ENCODE data around the gene SIPA1L3.
A peak's percentile ranks its signal among the peaks of the same experiment; 100 is the strongest.

Gene SIPA1L3

DNA sequence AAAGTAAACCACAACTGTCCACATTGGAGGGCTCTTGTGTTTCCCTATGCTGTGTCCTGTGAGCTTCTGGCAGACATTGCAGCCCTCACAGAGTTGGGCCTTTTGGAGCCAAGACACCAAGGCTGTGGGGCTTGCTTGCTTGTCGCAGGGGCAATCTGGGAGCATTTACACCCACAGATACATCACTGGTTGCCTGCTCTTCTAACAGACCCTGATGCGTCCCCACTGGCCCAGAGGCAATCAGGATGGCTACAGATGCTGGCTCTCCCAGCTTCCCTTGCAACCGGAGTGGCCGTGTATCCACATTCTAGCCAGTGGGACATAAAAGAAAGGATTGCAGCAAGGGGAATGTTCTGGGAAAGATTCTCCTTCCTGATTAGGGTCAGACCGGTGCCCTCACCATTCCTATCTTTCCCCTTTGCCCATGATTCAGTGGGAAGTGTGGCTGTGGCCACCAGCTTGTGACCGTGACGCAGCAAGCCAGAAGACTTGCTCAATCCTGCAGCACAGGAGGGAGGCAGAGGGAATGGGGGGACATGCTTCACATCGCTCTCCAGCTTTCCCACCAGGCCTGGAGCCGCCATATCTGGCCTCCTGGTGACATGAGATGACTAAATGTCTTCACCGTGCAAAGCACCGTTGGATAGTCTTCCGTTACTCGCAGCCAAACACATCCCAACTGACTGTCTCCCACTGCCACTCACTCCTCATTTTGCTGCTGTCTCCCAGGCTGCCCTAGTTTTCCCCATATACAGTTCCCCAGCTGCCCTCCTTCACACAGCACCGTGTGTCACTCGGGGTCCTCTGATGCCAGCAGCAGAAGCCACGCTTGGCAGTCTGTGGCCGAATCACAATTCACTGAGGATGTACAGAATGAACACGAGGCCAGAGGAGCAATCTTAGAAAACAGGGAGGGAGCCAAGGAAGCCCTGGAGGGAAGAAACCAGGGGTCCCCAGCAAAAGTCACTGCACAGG lies 166.1 kb downstream of the SIPA1L3 start:
- DNase-seq, result no peak

DNA sequence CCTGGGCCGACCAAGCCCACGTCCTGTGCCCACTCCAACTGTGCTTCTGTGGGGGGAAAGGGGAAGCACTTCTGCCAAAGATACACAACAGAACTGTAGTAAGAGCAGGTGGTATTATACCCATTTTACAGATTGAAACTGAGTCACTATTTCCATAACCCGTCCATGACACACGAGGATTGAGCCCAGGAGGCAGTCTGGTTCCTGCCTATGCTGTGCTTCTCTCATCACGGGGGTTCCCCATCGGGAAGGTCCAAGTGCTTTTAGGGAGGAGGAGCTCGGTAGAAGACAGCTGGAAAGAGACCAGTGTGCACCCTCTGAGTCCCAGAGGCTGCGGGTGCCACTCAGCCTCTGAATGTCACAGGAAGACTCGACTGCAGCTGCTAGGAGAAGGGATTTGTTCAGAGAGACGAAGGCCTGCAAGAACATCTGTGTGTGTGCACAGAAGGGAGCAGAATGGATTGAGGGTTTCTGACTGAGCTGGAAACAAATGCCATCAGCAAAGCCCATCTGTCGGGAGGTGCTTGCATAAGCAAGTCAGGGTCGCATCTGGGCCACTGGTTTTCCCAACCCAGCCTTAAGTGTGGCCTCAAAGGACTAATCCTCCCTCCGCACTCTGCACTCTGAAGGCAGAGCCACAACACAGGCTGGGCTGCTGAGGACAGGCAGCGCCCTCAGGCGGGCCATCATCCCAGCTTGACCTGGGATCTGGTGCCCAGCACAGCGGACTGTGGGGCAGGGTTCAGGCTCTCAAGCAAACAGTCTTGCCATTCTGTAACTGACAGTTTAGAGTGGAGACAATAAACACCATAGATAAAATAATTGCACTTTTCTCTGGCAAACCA lies 167.1 kb downstream of the SIPA1L3 start:
- DNase-seq, result peak in 3 of 14 donors; percentile 5 to 23 (median 21)

DNA sequence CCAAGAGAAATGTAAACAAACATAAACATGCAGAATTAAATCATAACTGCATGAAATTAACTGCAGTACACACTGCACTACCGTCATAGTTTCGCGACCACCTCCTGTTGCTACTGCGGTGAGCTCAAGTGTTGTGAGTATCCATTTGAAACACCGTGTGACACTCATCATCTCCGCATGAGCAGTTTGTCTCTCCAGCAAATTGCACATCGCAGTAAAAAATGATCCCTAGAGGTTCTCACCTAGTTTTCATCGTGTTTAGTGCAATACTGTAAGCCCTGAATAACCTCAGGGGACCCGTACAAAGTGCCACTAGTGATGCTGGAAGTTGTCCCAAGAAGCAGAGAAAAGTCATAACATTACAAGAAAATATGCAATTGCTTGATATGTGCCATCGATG lies 169.3 kb downstream of the SIPA1L3 start:
- no peak for DNase-seq

DNA sequence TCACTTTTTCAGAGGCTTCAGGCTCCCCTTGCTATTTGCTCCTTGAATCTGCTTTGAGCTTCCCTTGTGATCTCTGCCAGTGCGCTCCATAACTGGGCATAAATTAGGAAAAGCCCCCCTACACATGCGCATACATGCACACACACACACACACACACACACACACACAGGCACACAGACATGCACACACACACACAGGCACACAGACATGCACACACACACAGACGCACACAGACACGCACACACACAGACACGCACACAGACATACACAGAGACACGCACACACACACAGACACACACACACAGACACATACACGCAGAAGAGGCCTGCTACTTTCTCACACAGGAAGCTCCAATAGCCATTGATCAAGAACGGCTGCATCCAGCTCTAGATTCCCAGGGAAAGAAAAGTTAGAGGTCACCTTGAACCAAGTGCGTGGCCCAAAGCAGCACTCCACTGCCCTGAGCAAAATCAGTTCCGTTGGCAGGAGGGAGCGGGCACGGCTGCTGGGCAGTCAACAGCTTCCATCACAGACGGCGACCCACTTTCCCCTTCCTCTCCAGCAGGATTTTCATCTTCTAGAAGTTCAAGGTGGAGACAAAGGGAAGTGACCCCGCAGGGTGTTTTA lies 171.4 kb downstream of the SIPA1L3 start:
- DNase-seq, result peak in 1 of 14 donors; percentile 6

DNA sequence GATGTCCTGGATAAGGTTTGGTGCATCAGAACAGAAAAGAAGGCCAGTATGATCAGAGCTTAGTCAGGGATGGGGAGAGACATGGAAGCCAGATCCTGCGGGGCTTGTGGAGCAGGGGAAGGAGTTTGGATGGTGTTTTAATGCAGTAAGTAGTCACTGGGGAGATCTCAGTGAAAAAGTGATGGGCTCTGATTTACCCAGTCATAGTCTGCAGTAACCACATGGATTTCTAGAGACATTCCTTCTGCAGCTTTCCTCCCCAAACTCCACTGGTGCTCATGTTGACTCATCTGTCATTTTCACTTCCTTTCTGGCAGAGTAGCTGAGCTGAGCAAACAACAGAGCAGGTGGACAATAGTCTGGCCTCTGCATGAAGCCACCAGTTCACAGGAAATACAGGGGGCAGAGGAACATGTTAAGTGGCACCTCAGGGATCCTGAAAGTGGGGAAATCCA lies 172.9 kb downstream of the SIPA1L3 start:
- DNase-seq, result peak in 1 of 14 donors; percentile 4

DNA sequence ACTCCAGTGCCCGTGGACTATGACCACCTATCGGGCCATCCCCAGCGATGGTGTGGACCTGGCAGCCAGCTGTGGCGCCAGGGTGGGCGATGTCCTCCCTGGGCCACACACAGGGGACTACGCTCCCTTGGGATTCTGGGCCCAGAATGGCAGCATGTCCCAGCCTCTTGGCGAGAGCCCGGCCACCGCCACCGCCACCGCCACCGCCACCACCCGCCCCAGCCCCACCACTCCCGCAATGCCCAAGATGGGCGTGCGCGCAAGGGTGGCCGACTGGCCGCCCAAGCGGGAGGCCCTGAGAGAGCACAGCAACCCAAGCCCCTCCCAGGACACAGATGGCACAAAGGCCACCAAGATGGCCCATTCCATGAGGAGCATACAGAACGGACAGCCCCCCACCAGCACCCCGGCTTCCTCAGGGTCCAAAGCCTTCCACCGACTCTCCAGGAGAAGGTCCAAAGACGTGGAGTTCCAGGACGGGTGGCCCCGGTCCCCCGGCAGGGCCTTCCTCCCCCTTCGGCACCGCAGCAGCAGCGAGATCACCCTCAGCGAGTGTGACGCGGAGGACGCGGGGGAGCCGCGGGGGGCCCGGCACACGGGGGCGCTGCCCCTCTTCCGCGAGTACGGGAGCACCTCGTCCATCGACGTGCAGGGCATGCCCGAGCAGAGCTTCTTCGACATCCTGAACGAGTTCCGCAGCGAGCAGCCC lies 174.7 kb downstream of the SIPA1L3 start:
- no peak for DNase-seq

DNA sequence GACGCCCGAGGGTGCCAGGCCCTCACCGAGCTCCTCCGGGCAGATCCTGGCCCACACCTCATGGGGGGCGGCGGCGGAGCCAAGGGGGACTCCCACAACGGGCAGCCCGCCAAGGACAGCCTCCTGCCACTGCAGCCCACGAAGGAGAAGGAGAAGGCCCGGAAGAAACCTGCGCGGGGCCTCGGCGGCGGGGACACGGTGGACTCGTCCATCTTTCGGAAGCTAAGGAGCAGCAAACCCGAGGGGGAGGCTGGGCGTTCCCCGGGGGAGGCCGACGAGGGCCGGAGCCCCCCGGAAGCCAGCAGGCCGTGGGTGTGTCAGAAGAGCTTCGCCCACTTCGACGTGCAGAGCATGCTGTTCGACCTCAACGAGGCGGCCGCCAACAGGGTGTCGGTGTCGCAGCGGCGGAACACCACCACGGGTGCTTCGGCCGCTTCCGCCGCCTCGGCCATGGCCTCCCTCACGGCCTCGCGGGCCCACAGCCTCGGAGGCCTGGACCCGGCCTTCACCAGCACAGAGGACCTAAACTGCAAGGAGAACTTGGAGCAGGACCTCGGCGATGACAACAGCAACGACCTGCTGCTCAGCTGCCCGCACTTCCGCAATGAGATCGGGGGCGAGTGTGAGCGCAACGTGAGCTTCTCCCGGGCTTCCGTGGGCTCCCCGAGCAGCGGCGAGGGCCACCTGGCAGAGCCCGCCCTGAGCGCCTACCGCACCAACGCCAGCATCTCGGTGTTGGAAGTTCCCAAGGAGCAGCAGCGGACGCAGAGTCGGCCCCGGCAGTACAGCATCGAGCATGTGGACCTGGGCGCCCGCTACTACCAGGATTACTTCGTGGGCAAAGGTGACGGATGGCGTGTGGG lies 175.5 kb downstream of the SIPA1L3 start:
- DNase-seq, result no peak

DNA sequence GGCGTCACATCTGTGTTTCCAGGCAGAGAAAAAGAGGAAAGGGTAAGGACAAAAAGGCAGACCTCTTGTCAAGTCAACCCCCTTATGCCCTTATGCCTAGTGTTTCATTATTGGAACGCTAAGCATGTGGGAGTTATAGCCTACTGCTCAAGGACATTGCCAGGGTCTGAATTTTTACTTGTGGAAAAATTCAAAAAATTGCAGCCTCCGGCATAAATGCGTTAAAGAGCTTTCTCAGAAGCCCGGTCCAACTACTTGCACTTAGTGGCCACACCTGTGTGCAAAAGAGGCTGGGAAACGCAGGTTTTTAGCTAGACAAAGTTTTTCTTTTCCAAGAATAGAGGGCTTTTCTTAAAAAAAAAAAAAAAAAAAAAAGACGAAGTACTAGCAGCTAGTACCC lies 177.2 kb downstream of the SIPA1L3 start:
- no peak for DNase-seq

DNA sequence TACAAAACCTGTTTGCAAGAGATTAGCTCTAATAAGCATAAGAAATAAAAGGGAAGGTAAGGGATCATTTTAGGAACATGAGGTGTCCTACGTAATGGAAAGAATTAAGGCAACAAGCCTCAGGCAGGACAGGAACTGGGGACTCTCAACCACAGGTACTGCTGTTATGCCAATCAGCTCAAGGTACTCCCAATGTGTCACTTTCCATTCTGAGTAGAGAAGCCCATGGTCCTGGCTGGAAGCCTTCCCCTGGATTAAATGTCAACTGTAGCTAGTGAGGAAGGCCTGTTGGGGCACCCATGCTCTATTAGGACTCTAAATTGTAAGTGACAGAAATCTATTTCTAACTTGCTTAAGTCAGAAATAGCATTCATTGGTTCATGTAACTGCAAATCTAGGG lies 182.4 kb downstream of the SIPA1L3 start:
- no peak for DNase-seq

DNA sequence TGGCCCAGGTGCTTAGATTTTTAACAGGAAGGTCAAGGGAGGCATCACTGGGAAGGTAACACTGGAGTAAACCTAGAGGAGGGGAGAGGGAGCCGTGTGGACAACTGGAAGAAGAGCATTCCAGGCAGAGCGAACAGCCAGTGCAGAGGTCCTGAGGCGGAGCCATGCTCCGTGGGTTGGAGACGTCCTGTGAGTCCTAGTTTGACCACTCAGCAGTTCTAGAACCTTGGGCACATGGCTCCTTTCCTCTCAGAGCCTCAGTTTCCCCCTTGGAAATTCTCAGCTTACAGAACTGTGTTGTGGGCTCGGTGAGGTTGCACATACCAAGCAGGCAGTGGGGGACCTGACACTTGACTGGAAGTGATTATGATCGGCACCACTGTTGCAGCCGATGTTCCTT lies 186.1 kb downstream of the SIPA1L3 start:
- no peak for DNase-seq

DNA sequence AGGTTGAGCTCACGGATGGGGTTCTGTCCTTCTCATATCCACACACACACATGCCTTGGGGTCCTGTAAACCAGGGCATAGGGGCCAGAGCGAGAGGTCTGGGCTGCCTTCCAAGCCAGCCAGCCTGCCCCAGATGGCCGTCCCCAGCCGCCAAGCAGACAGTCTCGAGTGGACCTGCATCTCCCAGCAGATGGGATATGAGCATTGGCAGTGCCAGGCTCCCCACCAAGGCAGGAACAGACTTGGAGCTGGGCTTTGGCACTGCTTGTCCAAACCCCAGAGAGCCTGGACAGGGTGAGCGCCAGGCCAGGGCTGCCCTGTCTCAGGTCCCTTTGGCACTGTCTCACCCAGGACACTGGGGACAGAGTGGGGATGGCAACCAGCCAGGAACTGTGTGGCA lies 186.6 kb downstream of the SIPA1L3 start:
- peak in 11 of 14 donors; percentile 7 to 98 (median 35) for DNase-seq

DNA sequence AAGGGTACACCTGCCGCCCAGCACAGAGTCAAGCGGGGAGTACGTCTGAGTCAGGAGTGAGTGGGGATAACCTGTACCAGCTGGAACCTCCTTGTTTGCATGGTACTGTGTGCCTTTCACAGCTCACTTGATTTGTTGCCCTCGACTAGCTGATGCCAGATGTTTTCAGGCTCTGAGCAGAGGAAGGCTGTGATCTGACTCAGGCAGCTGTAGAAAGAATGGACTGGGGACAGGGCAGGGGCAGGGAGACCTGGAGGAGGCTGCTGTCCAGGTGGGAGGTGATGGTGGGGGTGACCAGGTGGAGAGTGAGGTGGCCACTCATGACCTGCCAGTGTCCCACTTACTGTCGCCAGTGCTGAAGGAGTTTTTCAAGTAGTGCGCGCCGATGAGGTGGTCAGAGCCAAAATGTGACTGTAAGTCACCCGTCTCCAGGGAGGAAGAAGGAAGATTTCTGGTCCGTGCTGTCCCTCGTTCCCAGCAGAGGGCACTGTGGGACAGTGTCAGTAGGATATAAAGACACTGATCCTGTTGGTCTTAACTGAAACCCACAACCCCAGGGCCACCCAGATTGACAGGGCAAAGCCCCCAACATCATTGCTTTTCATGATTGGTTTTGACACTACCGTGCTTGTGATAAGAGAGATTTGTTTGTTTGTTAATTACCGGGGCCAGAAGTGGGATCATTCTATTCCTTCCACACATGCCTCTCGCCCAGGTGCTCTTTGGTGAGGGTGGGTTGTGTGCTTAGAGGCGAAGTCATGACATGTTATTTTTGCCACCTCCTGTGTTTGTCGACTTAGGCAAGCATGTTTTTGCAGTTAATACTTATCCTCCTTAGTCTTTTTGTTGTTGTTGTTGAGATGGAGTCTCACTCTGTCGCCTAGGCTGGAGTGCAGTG lies 188.7 kb downstream of the SIPA1L3 start:
- peak in 12 of 14 donors; percentile 6 to 45 (median 18) for DNase-seq

DNA sequence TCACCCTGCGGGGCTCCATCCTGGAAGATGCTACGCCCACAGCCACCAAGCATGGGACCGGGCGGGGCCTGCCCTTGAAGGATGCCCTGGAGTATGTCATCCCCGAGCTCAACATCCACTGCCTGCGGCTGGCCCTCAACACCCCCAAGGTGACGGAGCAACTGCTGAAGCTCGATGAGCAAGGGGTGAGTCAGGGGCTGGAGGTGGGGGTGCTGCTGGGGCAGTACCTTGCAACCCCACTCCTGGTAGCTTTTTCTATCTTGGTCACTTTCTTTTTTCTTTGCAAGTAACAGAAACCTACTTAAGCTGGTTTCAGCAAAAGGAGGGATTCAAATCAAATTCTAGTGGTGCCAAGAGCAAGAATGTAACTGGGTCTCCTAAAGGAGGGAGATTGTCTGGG lies 193.0 kb downstream of the SIPA1L3 start:
- DNase-seq, result no peak

DNA sequence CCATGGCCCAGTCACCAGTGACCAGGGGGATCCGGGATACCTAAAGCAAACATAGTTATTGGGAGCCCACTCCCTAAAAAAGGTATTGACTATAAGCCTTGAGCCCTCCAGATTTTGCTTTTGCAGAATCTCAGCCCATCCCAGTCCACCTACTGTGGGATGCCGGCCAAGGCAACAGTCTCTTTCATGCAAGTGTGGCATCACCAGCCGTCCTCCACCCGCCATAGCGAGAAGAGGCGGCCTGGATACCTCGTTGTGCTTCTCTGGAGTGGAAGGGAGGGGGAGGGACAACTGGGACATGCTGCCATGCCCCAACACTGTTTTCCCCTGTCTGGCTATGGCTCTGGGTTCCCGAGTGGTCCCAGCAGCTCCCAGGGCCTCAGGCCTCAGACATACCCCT lies 193.6 kb downstream of the SIPA1L3 start:
- no peak for DNase-seq

DNA sequence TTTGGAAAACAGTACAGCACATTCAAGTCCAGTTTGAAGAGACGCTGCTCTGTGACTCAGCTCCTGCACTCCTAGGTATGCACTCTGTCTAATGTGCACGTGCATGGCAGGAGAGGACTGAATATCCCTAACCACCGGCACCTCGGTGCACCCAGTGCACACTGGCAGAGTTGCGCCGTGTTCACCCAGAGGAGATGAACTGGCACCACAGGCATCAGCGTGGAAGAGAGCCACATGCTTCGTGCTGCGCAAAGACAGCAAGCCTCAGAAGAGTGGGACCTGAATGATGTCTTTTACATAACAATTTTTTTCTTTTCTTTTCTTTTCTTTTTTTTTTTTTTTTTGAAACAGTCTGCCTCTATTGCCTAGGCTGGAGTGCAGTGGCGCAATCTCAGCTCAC lies 194.7 kb downstream of the SIPA1L3 start:
- no peak for DNase-seq

DNA sequence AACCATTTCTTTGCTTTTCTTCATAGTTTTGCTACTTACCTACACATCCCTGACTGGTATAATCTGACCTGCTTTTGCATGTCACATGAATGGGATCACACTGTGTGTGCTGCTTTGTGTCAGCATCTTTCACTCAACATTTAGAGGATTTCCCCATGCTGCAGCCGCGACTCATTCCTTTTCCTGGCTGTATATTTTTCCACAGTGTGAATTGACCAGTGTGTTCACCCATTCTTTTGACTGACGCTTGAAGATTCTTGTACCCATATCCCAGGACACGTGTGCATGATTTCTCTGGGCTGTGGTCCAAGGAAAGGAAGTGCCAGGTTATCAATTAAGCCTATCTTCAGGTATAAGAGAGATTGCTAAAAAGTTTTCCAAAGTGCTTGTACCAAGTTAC lies 198.6 kb downstream of the SIPA1L3 start:
- DNase-seq, result no peak

DNA sequence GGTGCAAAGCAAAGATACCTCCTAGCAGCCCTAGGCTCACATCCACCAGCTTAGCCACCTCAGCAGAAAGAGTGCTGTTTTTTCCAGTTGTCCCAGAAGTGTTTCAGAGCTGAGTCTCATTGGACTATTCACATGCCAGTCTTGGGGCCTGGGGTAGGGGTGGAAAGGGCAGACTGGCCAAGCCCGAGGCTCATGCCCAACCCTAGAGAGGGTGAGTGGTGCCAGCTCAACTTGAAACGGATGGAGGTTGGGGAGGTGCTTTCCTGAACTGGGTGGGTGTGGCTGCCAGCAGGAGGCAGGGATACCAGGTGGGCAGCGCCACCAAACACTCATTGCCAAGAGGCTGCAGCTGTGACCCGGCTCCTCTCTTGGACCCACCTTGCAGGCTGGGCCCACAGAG lies 200.1 kb downstream of the SIPA1L3 start:
- no peak for DNase-seq

DNA sequence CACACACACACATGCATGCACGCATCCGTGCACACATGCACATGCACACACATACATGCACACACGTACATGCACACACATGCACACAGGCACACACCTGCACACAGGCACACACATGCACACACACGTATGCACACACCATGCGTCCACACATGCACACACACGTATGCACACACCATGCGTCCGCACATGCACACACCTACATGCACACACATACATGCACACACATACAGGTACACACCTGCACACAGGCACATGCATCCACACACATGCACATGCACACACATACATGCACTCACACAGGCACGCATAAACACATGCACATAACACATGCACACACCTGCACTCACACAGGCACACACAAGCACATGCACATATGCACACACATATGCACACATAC lies 204.9 kb downstream of the SIPA1L3 start:
- DNase-seq, result no peak

DNA sequence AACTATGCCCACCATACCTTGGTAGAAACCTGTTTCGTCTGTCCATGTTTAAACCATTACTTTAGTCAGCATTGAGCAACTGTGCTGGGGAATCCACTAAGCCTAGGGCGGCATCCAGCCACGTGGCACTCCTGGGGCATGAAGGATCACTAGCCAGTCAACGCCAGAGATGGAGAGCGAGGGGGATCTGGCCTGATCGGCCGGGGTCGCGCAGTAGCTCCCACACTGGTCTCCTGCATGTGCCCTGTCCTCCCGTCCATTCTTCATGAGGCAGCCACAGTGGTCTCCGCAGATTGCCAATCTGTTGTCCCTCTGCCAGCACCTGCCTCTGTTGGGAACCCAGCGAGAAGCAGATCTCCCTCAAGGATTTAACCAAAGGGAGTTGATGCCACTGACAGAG lies 207.6 kb downstream of the SIPA1L3 start:
- DNase-seq, result no peak

DNA sequence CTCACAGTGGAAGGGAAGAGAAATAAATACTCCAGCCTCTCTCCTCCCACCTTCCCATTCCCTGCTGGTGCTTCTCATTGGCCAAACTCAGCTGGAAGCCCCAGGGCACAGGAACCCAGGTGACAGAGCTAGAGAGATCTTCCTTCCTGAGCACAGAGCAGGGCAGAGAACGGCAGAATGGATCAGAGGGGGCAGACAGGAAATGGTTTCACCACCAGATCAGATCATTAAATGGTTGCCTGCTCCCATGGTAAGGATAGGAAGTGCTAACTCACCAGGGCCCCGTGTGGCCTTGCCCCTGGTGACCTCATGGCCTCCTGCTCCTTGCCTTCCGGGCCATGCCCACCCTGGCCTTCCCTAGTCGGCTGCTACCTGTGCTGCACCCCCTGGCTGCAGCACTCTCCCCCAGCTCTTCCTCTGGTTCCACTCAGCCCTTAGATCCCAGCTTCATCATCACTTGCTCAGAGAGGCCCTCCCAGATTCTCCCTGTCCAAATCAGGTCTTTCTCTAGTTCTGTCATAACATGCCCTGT lies 208.3 kb downstream of the SIPA1L3 start:
- DNase-seq, result no peak
